H1 (cell line): ENCODE data around the gene CHMP6. TPM values are rescaled to one million over a fixed set of nuclear protein-coding genes. Genes with fewer than 3 reads are reported as not detected.

Source experiments
- FOSL1 ChIP-seq: IDR thresholded peaks from 2 replicates; pipeline ENCODE4 v1.6.1; 2011; ENCODE audit warnings: mild to moderate bottlenecking, low read depth, low read length, moderate library complexity; ENCODE audit not compliant: insufficient read depth
- JUN ChIP-seq: IDR thresholded peaks from 2 replicates; pipeline ENCODE4 v1.6.1; 2011; ENCODE audit warnings: low read depth, mild to moderate bottlenecking, improper control_type of control experiment, low read length
- KDM4A ChIP-seq: IDR thresholded peaks from one replicate; pipeline ENCODE4 v1.7.1; 2012; ENCODE audit warnings: low read depth, mild to moderate bottlenecking, moderate library complexity, low read length, inconsistent platforms; ENCODE audit not compliant: severe bottlenecking
- MAFK ChIP-seq: IDR thresholded peaks from 2 replicates; pipeline ENCODE4 v1.6.1; 2012; ENCODE audit warnings: low read depth, mild to moderate bottlenecking, improper control_type of control experiment, low read length
- PHF8 ChIP-seq: fragments of 200-600 bp; sonication (generic); conservative IDR thresholded peaks from 2 replicates; pipeline ENCODE4 v1.7.1; 2012; ENCODE audit warnings: low read depth, mild to moderate bottlenecking, inconsistent platforms, low read length, moderate library complexity
- POLR2AphosphoS5 ChIP-seq: IDR thresholded peaks from 2 replicates; pipeline ENCODE4 v1.6.1; 2011; ENCODE audit warnings: low read depth, low read length
- SIRT6 ChIP-seq: IDR thresholded peaks from one replicate; pipeline ENCODE4 v1.7.1; 2012; ENCODE audit warnings: low read length, inconsistent platforms
- SP1 ChIP-seq: IDR thresholded peaks from 2 replicates; pipeline ENCODE4 v1.6.1; 2011; ENCODE audit warnings: low read depth, low read length
- YY1 ChIP-seq: IDR thresholded peaks from 2 replicates; pipeline ENCODE4 v1.6.1; 2011; ENCODE audit warnings: low read depth, mild to moderate bottlenecking, low read length
- polyA plus RNA-seq, 7 experiments: library from polyadenylated mRNA; depleted of rRNA in 3 of 7; stranded (reverse) in 5 of 7; unstranded in 2 of 7; fragments of >200 nt in 5 of 7; fragments of 200-250 nt in 2 of 7; gene quantifications; 1 replicate in 5 of 7; 2 replicates in 1 of 7; 4 replicates in 1 of 7; pipeline versions ENCODE4 v1.2.1 to v1.2.3, GENCODE V29; 2011 to 2013; ENCODE audit warnings: missing spikeins in 2 of 7, mixed read lengths in 2 of 7
- total RNA-seq: library from RNA; stranded (reverse); fragmentation: NEBNext Ultra II Directional; extraction: Animal tissue kit (Norgen Biotek cat#: 25700); gene quantifications from 2 replicates; pipeline ENCODE4 v1.2.1, GENCODE V29; 2021
- TF ChIP-seq, protein P1 (sequence below): fragments of 300-600 bp; sonication (generic); IDR thresholded peaks from 2 replicates; pipeline ENCODE4 v1.7.1; 2012; ENCODE audit warnings: low read length, moderate library complexity, mild to moderate bottlenecking, inconsistent platforms; ENCODE audit not compliant: insufficient replicate concordance

CHMP6 gene
- total and polyA plus RNA-seq, 2 of the 8 experiments (the other 6 are each of a cell fraction or from before 2014, with no cell fraction given): 15.7 to 24.3 TPM

DNA sequence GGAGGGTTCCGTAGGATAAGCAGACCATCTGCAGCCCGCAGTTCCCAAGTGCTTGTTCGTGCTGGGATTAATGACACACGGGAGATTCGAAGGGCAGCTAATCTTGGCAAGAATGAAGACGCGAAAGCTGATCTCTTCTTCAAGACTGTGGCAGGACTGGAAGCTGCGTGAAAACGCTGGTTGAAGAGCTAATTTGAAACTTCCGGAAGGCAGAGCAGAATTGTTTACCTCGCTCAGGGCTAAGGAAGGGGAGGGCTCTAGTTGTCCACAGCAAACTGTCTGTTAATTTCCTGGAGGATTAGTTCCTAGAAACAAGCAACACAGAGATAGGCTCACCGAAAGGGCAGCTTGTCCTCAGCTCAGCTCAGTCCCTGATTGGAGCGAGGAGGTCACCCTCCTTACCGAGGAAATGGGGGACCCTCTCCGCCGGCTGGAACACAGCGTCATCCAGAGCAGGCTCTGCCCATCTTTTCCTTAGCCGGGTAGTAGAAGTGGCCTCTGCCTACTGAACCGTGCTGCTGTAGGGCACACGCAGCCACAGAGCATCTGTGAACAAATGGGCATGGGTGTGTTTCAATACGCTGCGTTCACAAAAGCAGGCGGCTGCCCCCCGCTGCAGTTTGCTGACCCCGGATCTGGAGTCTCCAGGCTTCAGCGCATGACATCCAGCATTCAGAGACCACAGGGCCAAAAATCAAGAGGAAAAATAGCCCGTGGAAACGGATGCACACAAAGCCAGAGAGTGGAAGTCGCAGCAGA lies 26.6 kb downstream of the CHMP6 start (continued):
- TF ChIP-seq, protein P1, sequence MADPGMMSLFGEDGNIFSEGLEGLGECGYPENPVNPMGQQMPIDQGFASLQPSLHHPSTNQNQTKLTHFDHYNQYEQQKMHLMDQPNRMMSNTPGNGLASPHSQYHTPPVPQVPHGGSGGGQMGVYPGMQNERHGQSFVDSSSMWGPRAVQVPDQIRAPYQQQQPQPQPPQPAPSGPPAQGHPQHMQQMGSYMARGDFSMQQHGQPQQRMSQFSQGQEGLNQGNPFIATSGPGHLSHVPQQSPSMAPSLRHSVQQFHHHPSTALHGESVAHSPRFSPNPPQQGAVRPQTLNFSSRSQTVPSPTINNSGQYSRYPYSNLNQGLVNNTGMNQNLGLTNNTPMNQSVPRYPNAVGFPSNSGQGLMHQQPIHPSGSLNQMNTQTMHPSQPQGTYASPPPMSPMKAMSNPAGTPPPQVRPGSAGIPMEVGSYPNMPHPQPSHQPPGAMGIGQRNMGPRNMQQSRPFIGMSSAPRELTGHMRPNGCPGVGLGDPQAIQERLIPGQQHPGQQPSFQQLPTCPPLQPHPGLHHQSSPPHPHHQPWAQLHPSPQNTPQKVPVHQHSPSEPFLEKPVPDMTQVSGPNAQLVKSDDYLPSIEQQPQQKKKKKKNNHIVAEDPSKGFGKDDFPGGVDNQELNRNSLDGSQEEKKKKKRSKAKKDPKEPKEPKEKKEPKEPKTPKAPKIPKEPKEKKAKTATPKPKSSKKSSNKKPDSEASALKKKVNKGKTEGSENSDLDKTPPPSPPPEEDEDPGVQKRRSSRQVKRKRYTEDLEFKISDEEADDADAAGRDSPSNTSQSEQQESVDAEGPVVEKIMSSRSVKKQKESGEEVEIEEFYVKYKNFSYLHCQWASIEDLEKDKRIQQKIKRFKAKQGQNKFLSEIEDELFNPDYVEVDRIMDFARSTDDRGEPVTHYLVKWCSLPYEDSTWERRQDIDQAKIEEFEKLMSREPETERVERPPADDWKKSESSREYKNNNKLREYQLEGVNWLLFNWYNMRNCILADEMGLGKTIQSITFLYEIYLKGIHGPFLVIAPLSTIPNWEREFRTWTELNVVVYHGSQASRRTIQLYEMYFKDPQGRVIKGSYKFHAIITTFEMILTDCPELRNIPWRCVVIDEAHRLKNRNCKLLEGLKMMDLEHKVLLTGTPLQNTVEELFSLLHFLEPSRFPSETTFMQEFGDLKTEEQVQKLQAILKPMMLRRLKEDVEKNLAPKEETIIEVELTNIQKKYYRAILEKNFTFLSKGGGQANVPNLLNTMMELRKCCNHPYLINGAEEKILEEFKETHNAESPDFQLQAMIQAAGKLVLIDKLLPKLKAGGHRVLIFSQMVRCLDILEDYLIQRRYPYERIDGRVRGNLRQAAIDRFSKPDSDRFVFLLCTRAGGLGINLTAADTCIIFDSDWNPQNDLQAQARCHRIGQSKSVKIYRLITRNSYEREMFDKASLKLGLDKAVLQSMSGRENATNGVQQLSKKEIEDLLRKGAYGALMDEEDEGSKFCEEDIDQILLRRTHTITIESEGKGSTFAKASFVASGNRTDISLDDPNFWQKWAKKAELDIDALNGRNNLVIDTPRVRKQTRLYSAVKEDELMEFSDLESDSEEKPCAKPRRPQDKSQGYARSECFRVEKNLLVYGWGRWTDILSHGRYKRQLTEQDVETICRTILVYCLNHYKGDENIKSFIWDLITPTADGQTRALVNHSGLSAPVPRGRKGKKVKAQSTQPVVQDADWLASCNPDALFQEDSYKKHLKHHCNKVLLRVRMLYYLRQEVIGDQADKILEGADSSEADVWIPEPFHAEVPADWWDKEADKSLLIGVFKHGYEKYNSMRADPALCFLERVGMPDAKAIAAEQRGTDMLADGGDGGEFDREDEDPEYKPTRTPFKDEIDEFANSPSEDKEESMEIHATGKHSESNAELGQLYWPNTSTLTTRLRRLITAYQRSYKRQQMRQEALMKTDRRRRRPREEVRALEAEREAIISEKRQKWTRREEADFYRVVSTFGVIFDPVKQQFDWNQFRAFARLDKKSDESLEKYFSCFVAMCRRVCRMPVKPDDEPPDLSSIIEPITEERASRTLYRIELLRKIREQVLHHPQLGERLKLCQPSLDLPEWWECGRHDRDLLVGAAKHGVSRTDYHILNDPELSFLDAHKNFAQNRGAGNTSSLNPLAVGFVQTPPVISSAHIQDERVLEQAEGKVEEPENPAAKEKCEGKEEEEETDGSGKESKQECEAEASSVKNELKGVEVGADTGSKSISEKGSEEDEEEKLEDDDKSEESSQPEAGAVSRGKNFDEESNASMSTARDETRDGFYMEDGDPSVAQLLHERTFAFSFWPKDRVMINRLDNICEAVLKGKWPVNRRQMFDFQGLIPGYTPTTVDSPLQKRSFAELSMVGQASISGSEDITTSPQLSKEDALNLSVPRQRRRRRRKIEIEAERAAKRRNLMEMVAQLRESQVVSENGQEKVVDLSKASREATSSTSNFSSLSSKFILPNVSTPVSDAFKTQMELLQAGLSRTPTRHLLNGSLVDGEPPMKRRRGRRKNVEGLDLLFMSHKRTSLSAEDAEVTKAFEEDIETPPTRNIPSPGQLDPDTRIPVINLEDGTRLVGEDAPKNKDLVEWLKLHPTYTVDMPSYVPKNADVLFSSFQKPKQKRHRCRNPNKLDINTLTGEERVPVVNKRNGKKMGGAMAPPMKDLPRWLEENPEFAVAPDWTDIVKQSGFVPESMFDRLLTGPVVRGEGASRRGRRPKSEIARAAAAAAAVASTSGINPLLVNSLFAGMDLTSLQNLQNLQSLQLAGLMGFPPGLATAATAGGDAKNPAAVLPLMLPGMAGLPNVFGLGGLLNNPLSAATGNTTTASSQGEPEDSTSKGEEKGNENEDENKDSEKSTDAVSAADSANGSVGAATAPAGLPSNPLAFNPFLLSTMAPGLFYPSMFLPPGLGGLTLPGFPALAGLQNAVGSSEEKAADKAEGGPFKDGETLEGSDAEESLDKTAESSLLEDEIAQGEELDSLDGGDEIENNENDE: no peak
- TF ChIP-seq YY1: no peak
- no peak for TF ChIP-seq POLR2AphosphoS5
- TF ChIP-seq JUN: no peak
- no peak for TF ChIP-seq KDM4A
- no peak for TF ChIP-seq PHF8
- no peak for TF ChIP-seq SIRT6
- no peak for TF ChIP-seq FOSL1
- TF ChIP-seq MAFK: no peak
- no peak for TF ChIP-seq SP1
